ENCODE measurements around the gene STAU1. TPM values are rescaled to one million over a fixed set of nuclear protein-coding genes. Genes with fewer than 3 reads are reported as not detected.

STAU1 gene
- total RNA-seq, 2 experiments from 2014 or later, result 56.6 to 60.5 TPM

Other genes starting within 250 kb of the STAU1 start
- 10 to 100 TPM; 65.6 to 67.8 TPM for gene CSE1L, start 142.0 kb downstream of the STAU1 start, total RNA-seq
- 10 to 100 TPM; 32.5 to 34.2 TPM for gene DDX27, start 31.1 kb upstream of the STAU1 start, total RNA-seq
- 10 to 100 TPM; 88.7 to 89.5 TPM for gene ZNFX1, start 89.7 kb upstream of the STAU1 start, total RNA-seq